Measurements from ENCODE around the gene CFAP65.

The CFAP65 gene

DNA sequence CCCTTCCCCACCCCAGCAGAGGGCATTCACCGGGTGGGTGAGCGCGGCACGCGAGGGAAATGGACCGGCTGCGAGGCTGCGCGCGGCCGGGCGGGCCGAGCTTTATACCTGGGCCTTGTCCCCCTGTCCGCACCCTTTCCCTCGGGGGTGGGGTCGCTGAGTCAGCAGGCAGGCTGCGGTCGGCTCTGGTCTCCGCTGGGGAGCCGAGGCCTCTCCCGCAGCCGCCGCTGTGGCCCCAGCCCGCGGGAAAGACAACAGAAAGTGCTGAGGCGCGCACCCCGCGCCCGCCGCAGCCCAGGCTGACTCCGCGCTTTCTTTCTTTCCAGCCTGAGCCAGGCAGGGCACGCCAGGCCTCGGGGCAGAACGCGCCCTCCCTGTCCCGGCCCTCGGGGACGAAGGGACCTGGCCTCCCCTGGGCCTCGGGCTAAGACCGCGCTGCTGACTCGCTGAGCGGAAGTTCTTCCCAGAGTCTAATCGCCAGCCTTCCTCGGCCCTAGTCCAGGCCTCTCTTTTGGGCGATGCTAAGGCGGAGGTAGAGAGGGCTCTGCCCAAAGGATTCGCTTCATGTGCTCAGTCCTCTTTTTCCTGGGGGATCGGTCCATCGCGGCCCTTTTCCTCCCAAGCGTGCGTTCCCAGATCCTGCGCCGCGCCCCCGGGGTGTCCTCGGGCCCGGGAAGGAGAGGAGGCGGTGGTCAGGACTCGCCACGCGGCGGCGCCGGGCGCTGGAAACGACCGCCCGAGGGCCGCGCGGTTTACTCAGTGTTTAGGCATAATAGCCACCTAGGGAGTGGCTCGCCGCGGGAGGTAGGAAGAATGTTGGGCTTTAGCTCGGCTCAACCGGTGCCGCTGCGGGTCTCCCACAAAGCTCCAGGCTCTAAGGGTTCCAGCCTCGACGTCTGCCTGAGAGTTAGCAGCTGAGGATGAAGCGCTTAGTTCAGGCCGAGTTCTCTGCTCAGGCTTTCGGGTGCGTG is 47.7 kb downstream of the CFAP65 start, which contains the start of gene CRYBA2:
CRYBA2 (minus strand) TSS at position 78 of the 971 bp plus-strand sequence. CDS start 246 bp downstream, outside the sequence.
- no peak for DNase-seq (ENCODE audit: low read depth in 2 of 3, low spot score in 1 of 3)

DNA sequence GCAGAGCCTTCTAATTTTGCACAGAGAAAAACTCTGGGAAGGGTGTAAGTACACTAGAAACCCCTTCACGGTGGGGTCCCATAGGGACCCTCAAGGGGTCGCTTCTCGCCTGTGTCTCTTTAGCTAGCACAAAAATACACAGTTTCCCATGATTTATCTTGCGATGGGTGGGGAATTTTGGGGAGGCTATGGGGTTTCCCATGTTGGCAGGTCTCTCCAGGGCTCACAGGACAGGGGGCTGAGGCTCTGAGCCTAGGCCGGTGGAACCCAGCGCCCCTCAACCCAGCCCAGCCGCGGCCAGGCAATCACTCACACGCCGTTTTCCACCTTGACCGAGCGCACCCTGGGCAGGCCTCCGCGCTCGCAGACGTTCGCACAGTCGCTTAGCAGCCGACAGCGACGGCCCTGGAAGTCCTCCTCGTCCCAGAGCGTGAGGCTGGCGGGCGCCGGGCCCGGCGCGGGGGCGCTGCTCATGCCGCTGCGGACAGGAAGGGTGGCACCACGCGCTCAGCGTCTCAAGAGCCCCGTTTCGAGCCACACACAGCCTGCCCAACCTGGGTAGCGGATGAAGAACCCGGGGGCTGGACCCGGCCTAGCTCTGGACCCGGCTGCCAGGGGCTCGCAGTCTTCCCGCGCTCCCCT is 48.5 kb downstream of the CFAP65 start:
- DNase-seq (ENCODE audit: low read depth in 2 of 3, low spot score in 1 of 3), result no peak

DNA sequence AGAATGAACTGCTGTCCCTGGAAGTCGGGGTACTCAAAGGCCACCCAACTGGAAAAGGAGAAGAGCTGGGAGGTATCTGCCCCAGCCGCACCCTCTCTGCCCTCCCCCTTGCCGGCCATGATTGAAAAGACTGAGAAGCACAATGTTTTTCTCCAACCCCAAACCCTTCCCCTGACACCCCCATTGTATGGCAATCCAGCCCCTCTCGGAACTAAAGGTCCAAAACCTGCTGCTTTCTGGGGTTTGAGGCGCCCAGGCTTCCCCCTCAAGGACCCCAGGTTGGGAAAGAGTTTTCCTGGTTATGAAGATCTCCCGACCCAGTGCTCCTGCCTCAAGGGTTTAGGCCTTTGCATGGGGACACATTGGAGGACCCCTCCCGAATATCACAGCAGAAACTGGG is 49.1 kb downstream of the CFAP65 start:
- no peak for DNase-seq (ENCODE audit: low read depth in 2 of 3, low spot score in 1 of 3)

GRCh38 chr2:218991674-218992168 is 49.6 kb downstream of the CFAP65 start:
- no peak for DNase-seq (ENCODE audit: low read depth in 2 of 3, low spot score in 1 of 3)

- DNase-seq (ENCODE audit: low read depth in 2 of 3, low spot score in 1 of 3), result no peak
These were observed 50.7 kb downstream of the CFAP65 start for GRCh38 chr2:218990612-218991011.

DNA sequence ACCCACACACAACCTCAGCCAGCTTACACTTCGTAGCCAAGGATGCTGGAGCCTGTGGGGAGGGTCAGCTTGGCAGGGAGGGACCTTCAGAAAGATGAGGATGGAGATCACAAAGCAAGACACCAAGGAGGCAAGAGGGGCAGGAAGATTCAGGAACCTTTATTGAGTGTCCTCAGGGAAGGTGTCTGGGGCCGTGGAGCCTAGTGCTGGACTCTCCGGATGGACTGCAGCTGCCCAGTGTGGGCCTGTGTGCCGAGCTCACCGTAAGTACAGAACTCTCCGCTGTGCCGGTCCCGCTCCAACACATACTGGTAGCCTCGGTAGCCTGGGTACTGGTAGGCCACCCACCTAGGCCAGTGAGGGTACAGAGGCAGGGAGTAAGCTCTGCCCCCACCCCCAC is 51.3 kb downstream of the CFAP65 start:
- DNase-seq (ENCODE audit: low read depth in 2 of 3, low spot score in 1 of 3), result no peak

DNA sequence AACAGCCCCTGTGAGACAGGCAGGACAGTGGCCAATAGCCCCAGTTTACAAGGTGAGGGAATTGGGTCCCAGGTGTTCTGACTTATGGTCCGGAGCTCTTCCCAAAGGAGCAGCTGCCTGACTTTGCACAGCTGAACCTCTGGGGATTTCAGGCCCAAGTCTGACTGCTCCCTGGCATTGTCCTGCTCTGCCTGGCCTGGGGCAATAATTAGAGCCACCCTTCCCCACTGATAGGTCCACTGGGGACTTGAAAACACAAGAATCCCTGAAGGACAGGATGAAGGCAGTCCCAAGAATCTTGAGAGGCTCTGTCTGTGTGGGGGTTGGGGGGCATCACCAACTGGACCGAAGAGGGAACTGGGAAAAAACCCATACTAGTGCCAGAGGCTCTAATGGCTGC is 52.7 kb downstream of the CFAP65 start:
- no peak for DNase-seq (ENCODE audit: low read depth in 2 of 3, low spot score in 1 of 3)

DNA sequence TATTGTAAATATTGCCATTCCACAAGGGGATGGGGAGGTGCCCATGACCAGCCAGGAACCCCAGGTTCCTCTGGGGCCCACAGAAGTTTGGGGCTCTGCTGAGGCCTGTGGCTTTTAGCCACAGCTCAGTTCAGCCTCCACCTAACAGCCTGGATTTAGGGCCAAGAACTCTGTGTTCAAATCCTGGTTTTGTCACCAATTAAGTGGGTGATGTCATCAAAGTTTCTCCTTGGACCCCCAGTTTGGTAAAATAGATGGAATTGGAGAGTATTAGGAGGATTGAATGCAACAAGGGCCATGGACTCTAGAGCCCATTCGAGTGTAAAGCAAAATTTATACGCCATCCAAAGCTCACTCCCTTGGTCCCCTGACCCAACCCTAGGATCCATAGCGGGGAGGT is 53.2 kb downstream of the CFAP65 start:
- DNase-seq (ENCODE audit: low read depth in 2 of 3, low spot score in 1 of 3), result no peak

DNA sequence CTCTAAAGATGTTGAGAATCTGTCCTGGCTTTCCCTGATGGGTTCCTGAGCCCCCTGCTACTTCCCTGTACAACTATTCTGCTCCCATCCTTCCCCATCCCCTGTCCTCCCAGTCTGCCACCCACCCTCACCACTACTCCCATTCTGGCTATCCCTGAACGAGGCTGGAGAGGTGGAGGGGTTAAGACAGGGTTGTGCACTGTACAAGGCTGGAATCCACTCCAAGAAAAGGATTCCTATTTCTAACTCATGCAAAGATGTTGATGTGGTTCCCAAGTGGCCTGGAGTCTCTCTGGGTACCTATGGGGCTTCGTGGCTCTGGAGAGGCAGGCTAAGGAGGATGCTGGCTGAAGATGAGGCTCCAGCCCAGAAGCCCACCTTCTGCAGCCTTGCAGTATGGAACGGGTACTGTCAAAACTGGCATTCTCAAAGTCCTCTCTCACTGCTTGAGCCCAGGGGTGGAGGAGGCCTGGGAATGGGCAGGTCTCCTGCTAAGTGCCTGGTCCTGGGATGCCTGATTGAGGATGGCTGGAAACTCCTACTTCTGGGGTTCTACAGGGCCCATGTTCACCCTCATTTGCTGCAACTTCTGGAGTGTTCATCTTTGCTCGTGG is 55.1 kb downstream of the CFAP65 start:
- DNase-seq (ENCODE audit: low read depth in 2 of 3, low spot score in 1 of 3), result no peak

DNA sequence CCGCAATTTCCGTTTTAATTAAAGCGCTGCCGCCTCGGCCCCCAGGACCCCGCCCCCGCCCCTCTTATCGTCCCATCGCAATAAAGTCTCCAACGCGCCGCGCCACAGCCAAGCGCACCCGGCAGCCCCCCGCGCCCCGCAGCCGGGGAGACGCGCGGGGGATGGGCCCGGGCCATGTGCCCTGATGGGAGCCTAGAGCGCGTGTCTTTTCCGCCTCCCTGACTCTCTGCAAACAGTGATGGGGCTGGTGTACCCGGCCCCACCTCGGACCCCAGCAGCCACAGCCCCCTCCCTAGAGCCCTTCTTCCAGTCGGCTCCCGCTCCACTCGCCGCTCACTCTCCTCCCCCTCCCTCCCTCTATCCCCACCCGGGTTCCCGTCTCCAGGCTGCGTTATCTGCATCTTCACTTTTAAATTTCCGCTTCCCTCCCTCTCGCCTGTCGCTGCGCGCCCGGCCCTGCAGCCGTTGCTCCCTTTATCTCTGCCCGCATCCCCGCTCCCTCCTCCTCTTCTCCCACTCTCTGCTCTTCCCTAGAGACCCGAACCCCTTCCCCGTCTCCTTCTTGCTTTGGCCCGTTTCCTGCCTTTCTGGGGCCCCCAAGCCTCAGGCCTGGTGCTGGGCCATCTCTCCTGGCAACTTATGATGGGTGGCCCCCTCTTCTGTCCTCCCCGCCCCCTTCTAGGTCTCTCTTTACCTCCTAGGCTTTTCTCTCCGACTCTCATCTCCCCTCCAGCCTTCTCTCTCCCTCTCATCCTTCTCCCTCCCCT is 55.8 kb downstream of the CFAP65 start:
- no peak for DNase-seq (ENCODE audit: low read depth in 2 of 3, low spot score in 1 of 3)

- DNase-seq (ENCODE audit: low read depth in 2 of 3, low spot score in 1 of 3), result no peak
These were observed 56.3 kb downstream of the CFAP65 start, which contains the start of gene FEV for GRCh38 chr2:218985021-218985324. TSS of gene FEV (minus strand) at chr2:218985184. CDS start at chr2:218985075, 109 bp downstream.

DNA sequence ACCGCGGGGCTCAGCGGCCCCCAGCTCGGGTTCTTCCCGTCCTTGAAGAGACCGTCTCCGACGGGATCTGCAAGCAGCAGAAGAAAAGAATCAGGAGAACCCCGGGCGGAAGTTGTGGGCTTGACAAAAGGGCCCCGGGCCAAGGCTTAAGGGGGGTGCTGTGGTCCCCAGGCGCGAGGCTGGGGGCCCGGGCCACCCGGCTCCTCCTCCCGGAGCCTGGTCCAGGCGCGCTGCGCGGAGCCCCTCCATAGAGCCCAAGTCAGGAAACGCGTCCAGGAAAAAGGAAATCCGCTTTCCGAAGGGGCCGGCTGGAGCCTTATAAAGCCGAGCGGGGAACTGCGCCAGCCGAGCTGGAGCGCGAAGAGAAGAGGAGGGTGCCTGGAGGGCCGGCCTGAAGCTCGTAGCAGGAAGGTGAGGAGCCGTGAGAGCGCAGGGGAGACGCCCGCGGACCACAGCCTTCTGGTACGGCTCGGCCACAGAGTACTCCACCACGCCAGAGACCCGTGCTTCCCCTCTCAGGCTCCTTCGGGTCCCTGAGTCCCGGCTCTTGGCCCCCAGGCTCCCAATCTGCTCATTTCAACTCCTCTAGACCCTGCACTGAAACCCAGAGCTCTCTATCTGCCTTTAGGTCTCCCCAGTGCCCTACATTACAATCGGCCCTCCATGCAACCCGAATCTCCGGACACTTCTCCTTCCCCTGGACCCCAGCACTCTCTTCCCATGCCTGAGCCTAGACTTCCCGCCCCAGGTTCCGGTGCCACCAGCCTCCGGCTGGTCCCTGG is 56.9 kb downstream of the CFAP65 start:
- DNase-seq (ENCODE audit: low read depth in 2 of 3, low spot score in 1 of 3), result no peak

- no peak for DNase-seq (ENCODE audit: low read depth in 2 of 3, low spot score in 1 of 3)
These were observed 57.4 kb downstream of the CFAP65 start for GRCh38 chr2:218983934-218984238.

- DNase-seq (ENCODE audit: low read depth in 2 of 3, low spot score in 1 of 3), result no peak
These were observed 57.9 kb downstream of the CFAP65 start for GRCh38 chr2:218983263-218983933.

DNA sequence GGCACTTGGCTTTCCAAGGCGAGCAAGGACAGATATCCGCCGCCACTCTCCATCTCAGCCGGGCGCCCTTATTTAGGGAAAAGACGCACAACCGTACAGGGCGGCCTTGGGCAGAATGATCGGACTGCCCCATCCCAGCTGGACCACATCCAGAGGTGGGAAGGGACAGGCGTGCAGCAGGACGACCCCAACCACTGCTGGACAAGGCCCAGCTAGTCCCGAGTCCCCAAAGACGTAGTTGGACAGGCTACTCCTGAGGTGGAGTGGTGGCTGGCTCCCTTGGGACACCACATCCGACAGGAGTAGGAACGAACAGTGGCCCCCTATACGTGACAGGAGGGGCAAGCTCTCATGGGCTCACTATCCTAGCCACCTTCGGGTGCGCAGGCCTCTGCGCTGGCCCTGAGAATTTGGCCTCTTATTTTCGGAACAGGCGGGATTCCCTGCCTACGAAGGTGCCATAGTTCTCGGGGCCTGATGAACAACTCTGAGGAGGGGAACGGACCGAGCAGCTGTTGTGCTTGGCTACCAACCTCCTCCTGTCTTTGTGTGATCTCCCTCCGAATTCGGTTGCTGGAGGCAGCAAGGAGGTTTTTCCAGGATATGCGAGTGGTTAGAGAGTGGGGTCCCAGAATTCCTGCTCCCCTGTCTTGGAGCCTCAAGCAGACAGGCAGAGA is 58.6 kb downstream of the CFAP65 start:
- DNase-seq (ENCODE audit: low read depth in 2 of 3, low spot score in 1 of 3), result no peak

DNA sequence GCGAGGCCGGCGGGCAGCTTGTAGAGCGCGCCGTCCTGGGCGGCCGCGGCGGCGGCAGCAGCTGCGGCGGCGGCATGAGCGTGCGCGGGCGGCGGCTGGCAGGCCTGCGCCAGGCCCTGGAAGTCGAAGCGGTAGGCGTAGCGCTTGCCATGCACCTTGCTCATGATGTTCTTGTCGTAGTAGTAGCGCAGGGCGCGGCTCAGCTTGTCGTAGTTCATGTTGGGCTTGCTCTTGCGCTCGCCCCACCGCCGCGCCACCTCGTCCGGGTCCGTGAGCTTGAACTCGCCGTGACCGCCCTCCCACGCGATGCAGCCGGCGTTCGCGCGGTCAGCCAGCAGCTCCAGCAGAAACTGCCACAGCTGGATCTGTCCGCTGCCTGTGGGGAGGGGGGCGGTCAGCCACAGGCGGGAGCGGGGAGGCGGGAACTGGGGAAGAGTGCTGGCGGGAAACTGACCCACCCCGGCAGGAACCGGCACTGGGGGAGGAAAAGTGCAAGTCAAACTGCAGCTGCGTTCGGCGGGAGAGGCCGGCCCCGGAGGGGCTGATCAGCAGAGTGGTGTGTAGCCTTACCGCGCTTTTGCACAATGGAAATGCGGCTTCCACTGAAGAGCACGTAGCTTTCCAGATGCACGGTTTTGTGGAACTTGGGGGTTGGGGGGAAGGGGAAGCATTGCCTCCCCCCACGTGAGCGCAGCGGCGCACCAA is 59.3 kb downstream of the CFAP65 start:
- DNase-seq (ENCODE audit: low read depth in 2 of 3, low spot score in 1 of 3), result no peak

GRCh38 chr2:218981390-218981880 is 59.9 kb downstream of the CFAP65 start:
- no peak for DNase-seq (ENCODE audit: low read depth in 2 of 3, low spot score in 1 of 3)

GRCh38 chr2:218980735-218981389 is 60.5 kb downstream of the CFAP65 start:
- DNase-seq (ENCODE audit: low read depth in 2 of 3, low spot score in 1 of 3), result no peak

All from stimulated activated CD4-positive, alpha-beta T cell treated with anti-CD3 and anti-CD28 coated beads, Interleukin-12 subunit alpha, Interleukin-12 subunit beta, amount 100 ng/mL, for 48 hours (primary cell).